ENCODE results near the gene CCL8. TPM values are rescaled to one million over a fixed set of nuclear protein-coding genes. Genes with fewer than 3 reads are reported as not detected.

Gene CCL8
- not detected in 2 replicates for total RNA-seq (2013; cell fraction: nucleolus; rRNA removed)
- not detected in 2 replicates for total RNA-seq (2014; rRNA removed)
- total RNA-seq (2014; rRNA removed; fragmentation: Illumina TruSeq; extraction: Trizol), result not detected in 2 replicates
- not detected in 2 replicates for total RNA-seq (2021)
- not detected for polyA plus RNA-seq (2011; ENCODE audit: low read depth)
- polyA plus RNA-seq (2011; rRNA removed), result not detected in 2 replicates
- polyA plus RNA-seq (2011; cell fraction: cytosol; rRNA removed), result not detected in 2 replicates
- not detected in 2 replicates for polyA plus RNA-seq (2011; cell fraction: nucleus; rRNA removed)
- not detected in 2 replicates for polyA plus RNA-seq (2012)
- polyA plus RNA-seq (2014; fragmentation: Illumina TruSeq; extraction: Trizol), result not detected in 2 replicates
- not detected for polyA plus RNA-seq (2014; fragmentation: Nextera tagmentation; extraction: Ambion mirVana)
- not detected in 2 replicates for polyA plus RNA-seq (2014; rRNA removed)
- polyA plus RNA-seq (2016; fragmentation: Nextera tagmentation; extraction: Ambion mirVana), result not detected
- polyA minus RNA-seq (2011; rRNA and poly(A)+ RNA removed), result not detected in 2 replicates
- not detected in 2 replicates for polyA minus RNA-seq (2011; cell fraction: cytosol; rRNA and poly(A)+ RNA removed)
- polyA minus RNA-seq (2011; cell fraction: nucleus; rRNA and poly(A)+ RNA removed), result not detected in 2 replicates
- Bru-seq, nascent RNA, result not detected
- not detected for BruChase-seq, experiment 1, labeled RNA remaining after a 6-hour chase
- not detected for BruChase-seq, experiment 2, labeled RNA remaining after a 2-hour chase
- long read RNA-seq, experiment 1, result 0 reads
- long read RNA-seq, experiment 2, result 0 reads

DNA sequence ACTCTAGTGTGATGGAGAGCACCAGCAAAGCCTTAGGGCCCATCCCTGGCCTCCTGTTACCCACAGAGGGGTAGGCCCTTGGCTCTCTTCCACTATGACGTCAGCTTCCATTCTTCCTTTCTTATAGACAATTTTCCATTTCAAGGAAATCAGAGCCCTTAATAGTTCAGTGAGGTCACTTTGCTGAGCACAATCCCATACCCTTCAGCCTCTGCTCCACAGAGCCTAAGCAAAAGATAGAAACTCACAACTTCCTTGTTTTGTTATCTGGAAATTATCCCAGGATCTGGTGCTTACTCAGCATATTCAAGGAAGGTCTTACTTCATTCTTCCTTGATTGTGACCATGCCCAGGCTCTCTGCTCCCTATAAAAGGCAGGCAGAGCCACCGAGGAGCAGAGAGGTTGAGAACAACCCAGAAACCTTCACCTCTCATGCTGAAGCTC, at the start of gene CCL8:
Gene CCL8 (plus strand): TSS at position 397 of the 445 bp plus-strand sequence. CDS start 67 bp downstream, outside the sequence.
- BruUV-seq (replicated peaks), result no TSS peak
- SMC1A ChIA-PET (ENCODE audit: uncharacterized antibody, unreplicated experiment), result no interaction called here
- intact Hi-C loops (cut with micrococcal nuclease; ENCODE audit: unreplicated experiment), result no loop called here
- ATAC-seq, result no peak
- POLR2A ChIA-PET, result no interaction called here
- Histone ChIP-seq H4K20me1 (ENCODE audit: control insufficient read depth, insufficient read depth) (no peaks in the 10 kb centered on the region), H3K9me3 (replicated peaks; ENCODE audit: control insufficient read depth, insufficient read depth, low read length) (no peaks in the 10 kb centered on the region; the same call in 2 of the 3 replicates), H3K9ac (ENCODE audit: control insufficient read depth, insufficient read depth, low read length) (no peak within 1 kb of the TSS), H3K4me1 (ENCODE audit: control insufficient read depth, insufficient read depth, low read length) (0 out of 2 replicates have a peak, but pooled peaks cover 3% of the 10 kb centered on the region), H3K4me3 (no peak within 1 kb of the TSS), H3K27me3 (replicated peaks in 1 of 2; ENCODE audit: control insufficient read depth in 2 of 2, insufficient read depth in 2 of 2, low read length in 1 of 2) (no peaks in the 10 kb centered on the region; a peak in 1 of 4 replicates), H2AFZ (ENCODE audit: control insufficient read depth, low read depth, low read length) (no peak within 1 kb of the TSS), H3K79me2 (ENCODE audit: control insufficient read depth, insufficient read depth, low read length) (no peaks in the 10 kb centered on the region), H3K36me3 (ENCODE audit: control insufficient read depth in 2 of 2, insufficient read depth in 2 of 2, low read length in 1 of 2) (no peaks in the 10 kb centered on the region), H3K4me2 (ENCODE audit: control insufficient read depth, insufficient read depth) (no peak within 1 kb of the TSS), H3K27ac (ENCODE audit: control insufficient read depth, insufficient read depth) (no peak within 1 kb of the TSS)
- TF ChIP-seq POU2F2 (IDR thresholded peaks at IDR 0.05; ENCODE audit: borderline replicate concordance, low read depth, low read length) (no peak), SUPT20H (IDR thresholded peaks at IDR 0.05; ENCODE audit: borderline replicate concordance, control insufficient read depth, low read depth, low read length) (no peak), HDAC6 (IDR thresholded peaks at IDR 0.05; ENCODE audit: unreplicated experiment) (no peak), EGR1 (IDR thresholded peaks at IDR 0.05; ENCODE audit: borderline replicate concordance in 1 of 2, low read depth in 2 of 2, low read length in 2 of 2) (no peak), FOXK2 (IDR thresholded peaks at IDR 0.05) (no peak), SMAD1 (IDR thresholded peaks at IDR 0.05; ENCODE audit: low read depth, partially characterized antibody) (no peak), POLR2AphosphoS2 (IDR thresholded peaks at IDR 0.05; ENCODE audit: low read depth, low read length) (no peak), JUND (IDR thresholded peaks at IDR 0.05; ENCODE audit: low read depth, low read length) (no peak)
- TF ChIP-seq, protein P1, sequence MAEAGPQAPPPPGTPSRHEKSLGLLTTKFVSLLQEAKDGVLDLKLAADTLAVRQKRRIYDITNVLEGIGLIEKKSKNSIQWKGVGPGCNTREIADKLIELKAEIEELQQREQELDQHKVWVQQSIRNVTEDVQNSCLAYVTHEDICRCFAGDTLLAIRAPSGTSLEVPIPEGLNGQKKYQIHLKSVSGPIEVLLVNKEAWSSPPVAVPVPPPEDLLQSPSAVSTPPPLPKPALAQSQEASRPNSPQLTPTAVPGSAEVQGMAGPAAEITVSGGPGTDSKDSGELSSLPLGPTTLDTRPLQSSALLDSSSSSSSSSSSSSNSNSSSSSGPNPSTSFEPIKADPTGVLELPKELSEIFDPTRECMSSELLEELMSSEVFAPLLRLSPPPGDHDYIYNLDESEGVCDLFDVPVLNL (IDR thresholded peaks at IDR 0.05; ENCODE audit: low read depth, low read length), result no peak
- TF ChIP-seq, protein P2, sequence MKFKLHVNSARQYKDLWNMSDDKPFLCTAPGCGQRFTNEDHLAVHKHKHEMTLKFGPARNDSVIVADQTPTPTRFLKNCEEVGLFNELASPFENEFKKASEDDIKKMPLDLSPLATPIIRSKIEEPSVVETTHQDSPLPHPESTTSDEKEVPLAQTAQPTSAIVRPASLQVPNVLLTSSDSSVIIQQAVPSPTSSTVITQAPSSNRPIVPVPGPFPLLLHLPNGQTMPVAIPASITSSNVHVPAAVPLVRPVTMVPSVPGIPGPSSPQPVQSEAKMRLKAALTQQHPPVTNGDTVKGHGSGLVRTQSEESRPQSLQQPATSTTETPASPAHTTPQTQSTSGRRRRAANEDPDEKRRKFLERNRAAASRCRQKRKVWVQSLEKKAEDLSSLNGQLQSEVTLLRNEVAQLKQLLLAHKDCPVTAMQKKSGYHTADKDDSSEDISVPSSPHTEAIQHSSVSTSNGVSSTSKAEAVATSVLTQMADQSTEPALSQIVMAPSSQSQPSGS (IDR thresholded peaks at IDR 0.05; ENCODE audit: low read length), result no peak
- TF ChIP-seq, protein P3, sequence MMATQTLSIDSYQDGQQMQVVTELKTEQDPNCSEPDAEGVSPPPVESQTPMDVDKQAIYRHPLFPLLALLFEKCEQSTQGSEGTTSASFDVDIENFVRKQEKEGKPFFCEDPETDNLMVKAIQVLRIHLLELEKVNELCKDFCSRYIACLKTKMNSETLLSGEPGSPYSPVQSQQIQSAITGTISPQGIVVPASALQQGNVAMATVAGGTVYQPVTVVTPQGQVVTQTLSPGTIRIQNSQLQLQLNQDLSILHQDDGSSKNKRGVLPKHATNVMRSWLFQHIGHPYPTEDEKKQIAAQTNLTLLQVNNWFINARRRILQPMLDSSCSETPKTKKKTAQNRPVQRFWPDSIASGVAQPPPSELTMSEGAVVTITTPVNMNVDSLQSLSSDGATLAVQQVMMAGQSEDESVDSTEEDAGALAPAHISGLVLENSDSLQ (IDR thresholded peaks at IDR 0.05), result no peak
- CTCF ChIA-PET, result interaction anchor here (0.8 to 1.7 kb wide), 2 partner anchors 10 to 43 kb away, joined by 3 to 6 read pairs; no protein-coding TSS in a partner anchor
- WGBS (ENCODE audit: insufficient coverage, insufficient replicate concordance, low lambda C conversion rate, missing lambda C conversion rate), result 19% methylated on average over 2 of the region's 2 CpGs
- RAD21 ChIA-PET (ENCODE audit: unreplicated experiment), result no interaction called here
- FAIRE-seq, result no peak
- in situ Hi-C loops (cut with MboI), result no loop called here
- no peak for DNase-seq (ENCODE audit: low read depth, low spot score)
